ENCODE results near the gene CAMK1D. TPM values are rescaled to one million over a fixed set of nuclear protein-coding genes. Genes with fewer than 3 reads are reported as not detected.

CAMK1D gene
- total and polyA plus RNA-seq, 2 experiments from 2014 or later = 3.5 to 6.0 TPM

GRCh38 chr10:12381536-12382156 lies 32.3 kb downstream of the CAMK1D start:
- Histone ChIP-seq H3K9me3 (ENCODE audit: low read depth) (no peaks in the 10 kb centered on the region), H2AFZ (no peak overlapping the region), H3K9me2 (replicated peaks; ENCODE audit: insufficient read depth) (no peaks in the 10 kb centered on the region), H3K36me3 (replicated peaks; ENCODE audit: insufficient read depth, low read depth) (no peaks in the 10 kb centered on the region), H3K79me2 (no peaks in the 10 kb centered on the region), H3K4me3 (no peak overlapping the region), H3K4me2 (no peak overlapping the region), H4K20me1 (ENCODE audit: insufficient read depth, poor library complexity, severe bottlenecking) (no peaks in the 10 kb centered on the region), H3K27ac (no peak overlapping the region), H3K27me3 (no peaks in the 10 kb centered on the region), H3K4me1 (ENCODE audit: insufficient read depth) (no peaks in the 10 kb centered on the region)
- TF ChIP-seq CTCF (IDR thresholded peaks at IDR 0.05; ENCODE audit: poor library complexity) (no peak), EZH2 (IDR thresholded peaks at IDR 0.05; ENCODE audit: borderline replicate concordance) (no peak), EZH2phosphoT487 (IDR thresholded peaks at IDR 0.05; ENCODE audit: low read depth, severe bottlenecking, unreplicated experiment) (no peak)
- 88% methylated on average over 12 of the region's 12 CpGs for WGBS (ENCODE audit: low lambda C conversion rate, missing lambda C conversion rate)
- DNase-seq (ENCODE audit: low spot score) = no peak

- no peak for DNase-seq (ENCODE audit: low spot score)
- no peaks in the 10 kb centered on the region for H4K20me1 ChIP-seq (ENCODE audit: insufficient read depth, poor library complexity, severe bottlenecking)
- no peak overlapping the region for H3K4me2 ChIP-seq
- TF ChIP-seq EZH2 (IDR thresholded peaks at IDR 0.05; ENCODE audit: borderline replicate concordance) (no peak), CTCF (IDR thresholded peaks at IDR 0.05; ENCODE audit: poor library complexity) (no peak), EZH2phosphoT487 (IDR thresholded peaks at IDR 0.05; ENCODE audit: low read depth, severe bottlenecking, unreplicated experiment) (no peak)
- no peaks in the 10 kb centered on the region for H3K4me1 ChIP-seq (ENCODE audit: insufficient read depth)
- H3K27me3 ChIP-seq = no peaks in the 10 kb centered on the region
- no peak overlapping the region for H3K4me3 ChIP-seq
- WGBS (ENCODE audit: low lambda C conversion rate, missing lambda C conversion rate) = 67% methylated on average over 1 of the region's 1 CpG
- H3K27ac ChIP-seq = no peak overlapping the region
- H3K79me2 ChIP-seq = no peaks in the 10 kb centered on the region
- no peaks in the 10 kb centered on the region for H3K9me3 ChIP-seq (ENCODE audit: low read depth)
- no peak overlapping the region for H2AFZ ChIP-seq
- H3K36me3 ChIP-seq (replicated peaks; ENCODE audit: insufficient read depth, low read depth) = no peaks in the 10 kb centered on the region
- no peaks in the 10 kb centered on the region for H3K9me2 ChIP-seq (replicated peaks; ENCODE audit: insufficient read depth)
These were observed 32.8 kb downstream of the CAMK1D start for GRCh38 chr10:12382157-12382548.

GRCh38 chr10:12382956-12383531 lies 33.7 kb downstream of the CAMK1D start:
- Histone ChIP-seq H2AFZ (no peak overlapping the region), H3K9me3 (ENCODE audit: low read depth) (no peaks in the 10 kb centered on the region), H4K20me1 (ENCODE audit: insufficient read depth, poor library complexity, severe bottlenecking) (no peaks in the 10 kb centered on the region), H3K9me2 (replicated peaks; ENCODE audit: insufficient read depth) (no peaks in the 10 kb centered on the region), H3K27ac (no peak overlapping the region), H3K27me3 (no peaks in the 10 kb centered on the region), H3K4me2 (no peak overlapping the region), H3K36me3 (replicated peaks; ENCODE audit: insufficient read depth, low read depth) (no peaks in the 10 kb centered on the region), H3K4me3 (no peak overlapping the region), H3K4me1 (ENCODE audit: insufficient read depth) (no peaks in the 10 kb centered on the region), H3K79me2 (no peaks in the 10 kb centered on the region)
- WGBS (ENCODE audit: low lambda C conversion rate, missing lambda C conversion rate) = 89% methylated on average over 4 of the region's 4 CpGs
- TF ChIP-seq EZH2 (IDR thresholded peaks at IDR 0.05; ENCODE audit: borderline replicate concordance) = no peak
- TF ChIP-seq CTCF (IDR thresholded peaks at IDR 0.05; ENCODE audit: poor library complexity) = no peak
- TF ChIP-seq EZH2phosphoT487 (IDR thresholded peaks at IDR 0.05; ENCODE audit: low read depth, severe bottlenecking, unreplicated experiment) = no peak
- no peak for DNase-seq (ENCODE audit: low spot score)

All from hepatocyte (in vitro differentiated cells).